GM18511 (cell line): ENCODE data around the gene RERE.

Experiments used
- ATAC-seq: cut with Tn5 transposase; IDR thresholded peaks from one replicate; pipeline ENCODE4 v1.9.1; 2021; ENCODE audit warnings: mild to moderate bottlenecking, moderate library complexity; ENCODE audit not compliant: unreplicated experiment

RERE gene

DNA sequence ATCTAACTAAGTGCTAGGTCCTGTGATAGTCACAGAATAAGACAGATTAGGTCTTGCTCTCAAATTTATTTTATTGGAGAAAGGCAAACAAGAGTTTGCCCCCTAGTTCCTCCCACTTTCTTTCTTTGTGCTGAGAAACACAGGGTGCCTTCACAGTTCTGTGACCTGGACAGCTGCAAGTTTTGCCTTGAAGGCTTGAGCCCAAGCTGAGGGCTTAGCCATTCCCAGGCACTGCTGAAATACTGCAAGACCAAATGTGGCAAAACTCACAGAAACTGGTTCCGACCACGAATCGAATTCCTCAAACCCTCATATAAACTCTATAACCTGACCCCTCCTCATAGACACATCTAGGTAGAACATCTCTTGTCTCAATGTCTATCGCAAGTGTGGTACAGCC is 227.9 kb downstream of the RERE start:
- ATAC-seq: no peak

DNA sequence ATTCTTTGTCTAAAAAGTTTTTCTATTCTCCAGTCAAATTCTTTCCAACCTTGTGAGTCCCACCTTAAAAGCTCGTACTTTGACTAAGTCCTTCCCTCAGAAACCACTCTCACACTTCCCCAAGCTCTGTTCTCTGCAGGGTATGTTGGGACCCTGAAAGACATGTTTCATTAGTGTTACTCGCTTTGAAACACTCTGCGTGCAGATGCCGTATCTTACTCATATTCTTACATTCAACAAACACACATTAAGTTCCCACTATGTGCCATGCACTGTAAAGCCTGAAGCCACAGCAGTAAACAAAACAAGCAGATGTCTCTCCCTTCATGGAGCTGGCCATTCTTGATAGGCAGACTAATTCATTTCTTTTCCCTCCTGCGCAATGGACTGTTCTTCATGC is 229.7 kb downstream of the RERE start:
- ATAC-seq: no peak

DNA sequence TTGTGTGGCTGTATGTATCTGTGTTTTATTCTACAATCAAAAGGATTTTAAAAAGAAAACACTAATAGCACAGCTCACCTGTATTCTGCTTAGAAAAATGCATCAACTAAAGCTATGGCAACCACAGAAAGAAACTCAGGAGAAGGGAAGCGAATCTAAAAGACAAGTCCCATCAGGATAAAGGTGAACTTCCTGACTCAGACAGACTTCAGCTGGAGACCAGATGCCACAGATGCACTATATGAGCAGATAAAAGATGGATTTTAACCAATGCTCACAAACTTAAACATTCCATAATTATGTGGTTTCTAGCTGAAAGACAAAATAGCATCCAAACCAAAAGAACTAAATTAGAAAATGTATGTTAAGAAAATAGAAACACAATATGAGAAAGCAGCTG is 231.0 kb downstream of the RERE start:
- no peak for ATAC-seq

DNA sequence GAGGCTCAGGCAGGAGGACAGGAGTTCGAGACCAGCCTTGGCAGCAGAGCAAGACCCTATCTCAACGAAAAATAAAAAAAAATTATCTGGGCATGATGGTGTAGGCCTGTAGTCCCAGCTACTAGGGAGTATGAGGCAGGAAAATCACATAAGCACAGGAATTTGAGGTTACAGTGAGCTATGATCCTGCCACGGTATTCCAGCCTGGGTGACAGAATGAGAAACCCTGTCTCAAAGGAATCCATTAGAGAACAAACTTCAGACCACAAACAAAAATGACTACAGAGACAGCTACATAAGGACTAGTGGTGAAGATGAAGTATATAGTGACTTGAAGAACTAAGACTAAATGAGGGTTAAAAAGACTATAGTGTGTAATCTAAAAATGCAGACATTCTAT is 233.1 kb downstream of the RERE start:
- ATAC-seq: no peak

DNA sequence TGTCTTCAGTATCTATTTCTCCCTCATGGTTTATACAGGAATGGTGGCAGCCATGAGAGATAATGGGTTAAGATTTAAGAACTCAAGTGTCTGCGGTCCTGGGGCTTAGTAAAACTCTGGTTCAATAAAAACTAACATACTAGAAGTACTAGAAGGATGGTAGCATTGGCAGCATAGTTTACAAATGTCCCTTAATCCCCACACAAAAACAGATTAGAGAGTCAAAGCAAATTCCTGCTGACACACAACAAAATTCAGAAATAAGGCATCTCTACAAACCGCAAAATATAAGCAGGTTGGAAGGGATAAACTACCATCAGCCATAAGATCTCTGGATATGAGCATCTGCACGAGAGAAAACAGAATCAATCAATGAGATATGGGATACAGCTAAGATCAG is 234.4 kb downstream of the RERE start:
- ATAC-seq: no peak

DNA sequence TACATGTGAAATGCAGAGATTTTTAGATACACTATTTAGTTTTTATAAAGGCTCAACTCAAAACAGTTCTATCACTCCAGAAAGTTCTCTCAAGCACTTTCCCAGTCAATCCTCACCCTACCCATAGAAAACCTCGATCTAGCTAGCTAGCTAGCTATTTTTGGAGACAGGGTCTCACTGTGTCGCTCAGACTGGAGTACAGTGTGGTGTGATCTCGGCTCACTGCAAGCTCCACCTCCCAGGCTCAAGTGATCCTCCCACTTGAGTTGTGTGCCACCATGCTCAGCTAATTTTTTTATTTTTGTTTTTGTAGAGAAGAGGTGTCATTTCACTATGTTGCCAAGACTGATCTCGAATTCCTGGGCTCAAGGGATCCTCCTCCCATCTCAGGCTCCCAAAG is 236.9 kb downstream of the RERE start:
- ATAC-seq: no peak

GRCh38 chr1:8578936-8579335 is 238.5 kb downstream of the RERE start:
- no peak for ATAC-seq

DNA sequence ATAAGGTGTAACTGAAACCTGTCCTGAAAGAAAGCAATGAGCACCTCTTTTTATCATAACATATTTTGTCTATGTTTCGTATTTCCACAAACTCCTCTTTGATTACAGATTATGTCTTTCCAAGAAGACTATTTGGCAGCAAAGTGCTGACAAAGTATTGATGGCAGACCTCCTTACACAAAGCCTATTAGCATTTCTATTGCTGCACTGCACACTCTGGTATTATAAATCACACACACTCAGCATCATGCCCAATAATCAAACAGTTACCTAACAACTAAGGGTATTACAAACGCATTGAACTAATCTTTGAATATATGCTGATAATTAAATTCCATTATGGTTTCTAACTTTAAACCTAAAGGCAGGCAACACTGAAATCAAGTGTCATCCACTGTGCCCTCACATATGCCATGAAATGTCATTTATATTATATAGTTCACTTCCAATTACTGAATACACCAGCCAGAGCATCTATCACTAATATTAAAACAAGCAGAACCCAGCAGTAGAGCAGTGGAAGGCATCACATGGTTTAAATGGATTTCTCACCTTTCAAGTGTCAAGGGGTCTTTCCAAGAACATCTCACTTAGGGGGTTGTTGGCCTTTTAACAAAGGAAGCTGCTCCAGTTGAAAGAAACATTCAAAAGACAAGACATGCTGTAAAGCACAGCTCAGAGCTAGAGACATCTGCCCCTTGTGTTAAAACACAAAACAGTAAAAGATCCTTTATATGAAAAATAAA is 239.1 kb downstream of the RERE start:
- no peak for ATAC-seq

DNA sequence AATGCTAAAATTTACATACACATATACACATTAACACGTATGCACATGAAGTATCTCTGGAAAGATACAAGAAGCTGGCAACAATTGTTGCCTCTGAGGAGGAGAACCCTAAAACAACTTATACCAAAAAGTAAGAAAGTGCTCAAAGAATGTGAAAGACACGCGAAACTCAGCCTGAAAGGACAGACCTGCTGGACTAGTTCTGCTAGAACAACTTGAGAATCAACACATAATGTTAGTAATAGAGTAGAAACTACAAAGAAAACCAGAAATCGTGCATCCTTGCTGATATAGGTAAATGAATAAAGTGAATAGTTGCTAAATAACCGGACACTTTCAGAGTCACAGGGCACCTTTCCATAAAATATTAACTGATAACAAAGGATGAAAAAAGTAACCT is 242.5 kb downstream of the RERE start:
- ATAC-seq: no peak

DNA sequence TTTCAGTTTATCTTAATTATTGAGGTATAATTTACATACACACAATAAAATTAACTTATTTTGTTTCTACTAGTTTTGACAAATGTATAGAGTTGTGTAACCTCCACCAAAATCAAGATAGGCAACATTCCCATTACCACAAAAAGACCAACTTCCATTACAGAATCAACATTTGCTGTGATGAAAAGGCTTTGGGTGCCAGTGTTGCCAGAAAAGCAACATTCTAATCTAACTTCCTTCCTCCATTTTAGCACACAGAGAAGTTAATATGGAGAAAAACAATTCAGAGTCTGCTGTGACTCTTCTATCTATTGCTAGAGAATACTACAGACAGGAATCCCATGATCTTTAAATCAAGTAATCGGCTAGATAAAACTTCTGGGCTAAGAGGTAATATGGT is 245.3 kb downstream of the RERE start:
- ATAC-seq: no peak

- no peak for ATAC-seq
Measured at GRCh38 chr1:8571200-8571984, 246.0 kb downstream of the RERE start.

- ATAC-seq: no peak
Measured at GRCh38 chr1:8570465-8570864, 247.0 kb downstream of the RERE start.

DNA sequence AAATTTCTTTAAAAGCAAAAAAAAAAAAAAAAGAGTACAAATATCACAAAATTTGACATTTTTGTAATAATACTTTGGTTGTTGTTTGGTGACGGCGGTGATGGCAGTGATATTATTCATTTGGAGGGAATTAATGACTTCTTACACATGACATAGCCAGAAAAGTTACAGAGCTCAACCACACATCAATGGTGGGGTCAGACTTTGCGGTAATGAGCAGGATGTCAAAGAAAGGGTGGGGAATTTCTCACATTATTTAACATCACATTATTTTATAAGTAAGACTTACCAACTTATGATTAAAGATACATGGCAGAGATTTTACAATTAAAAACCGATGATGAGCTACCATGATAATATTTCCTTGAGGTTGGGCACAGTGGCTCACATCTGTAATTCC is 248.2 kb downstream of the RERE start:
- no peak for ATAC-seq

GRCh38 chr1:8568837-8569236 is 248.6 kb downstream of the RERE start:
- no peak for ATAC-seq

- ATAC-seq: no peak
Measured at GRCh38 chr1:8567146-8567545, 250.3 kb downstream of the RERE start.

DNA sequence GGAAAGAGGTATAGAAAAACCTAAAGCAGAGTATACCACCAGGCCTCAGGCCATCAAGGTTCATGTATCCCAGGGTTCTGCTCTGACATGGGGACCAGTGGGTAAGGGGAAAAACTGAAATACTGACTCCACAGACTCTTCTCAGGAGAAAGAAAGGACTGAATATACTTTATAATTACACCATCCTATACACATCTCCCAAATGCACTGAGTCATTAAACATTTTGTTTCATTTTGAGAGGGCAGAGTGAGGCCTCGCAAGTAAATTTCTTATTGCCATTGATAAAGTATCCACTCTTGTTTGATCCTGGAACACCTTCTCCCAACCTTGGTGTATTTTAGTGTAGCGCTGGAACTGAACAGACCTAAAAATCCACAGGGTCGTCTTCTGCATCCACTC is 251.6 kb downstream of the RERE start:
- no peak for ATAC-seq

DNA sequence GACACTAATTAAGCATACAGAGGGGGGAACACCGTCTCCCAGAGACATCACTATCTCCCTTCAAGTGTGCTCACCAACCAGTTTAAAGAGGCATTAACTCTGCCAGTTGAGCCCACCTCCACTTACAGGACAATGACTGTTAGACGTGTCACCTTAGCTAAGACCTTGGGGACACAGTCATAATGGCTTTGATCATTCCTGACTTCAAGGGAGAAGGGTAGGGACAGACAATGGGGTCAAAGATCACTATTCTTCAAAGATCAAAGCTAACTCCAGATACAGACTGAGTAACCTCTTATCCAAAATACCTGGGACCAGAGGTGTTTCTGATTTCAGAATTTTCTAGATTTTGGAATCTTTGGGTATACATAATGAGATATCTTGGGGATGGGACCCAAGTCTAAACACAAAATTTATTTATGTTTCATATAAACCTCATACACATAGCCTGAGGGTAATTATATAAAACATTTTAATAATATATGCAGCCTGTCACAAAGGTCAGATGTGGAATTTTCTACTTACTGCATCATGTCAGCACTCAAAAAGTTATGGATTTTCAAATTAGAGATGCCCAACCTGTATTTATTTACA is 253.4 kb downstream of the RERE start:
- ATAC-seq: no peak

- ATAC-seq: no peak
Measured at GRCh38 chr1:8562881-8563865, 254.3 kb downstream of the RERE start.

DNA sequence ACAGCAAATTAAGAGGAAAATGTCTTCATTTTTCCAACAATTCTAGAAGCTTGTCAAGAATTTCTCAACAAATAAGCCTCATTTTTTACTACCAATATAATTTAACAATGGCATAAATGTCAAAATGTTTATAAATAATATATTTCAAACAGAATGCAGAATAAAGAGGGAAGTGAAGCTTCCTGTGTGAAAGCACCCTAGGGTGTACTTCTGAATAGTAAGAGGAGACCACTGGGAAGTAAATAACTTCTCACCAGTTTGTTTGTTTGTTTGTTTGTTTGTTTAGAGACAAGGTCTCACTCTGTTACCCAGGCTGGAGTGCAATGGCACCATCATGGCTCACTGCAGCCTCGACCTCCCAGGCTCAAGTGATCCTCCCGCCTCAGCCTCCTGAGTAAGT is 255.2 kb downstream of the RERE start:
- ATAC-seq: no peak

DNA sequence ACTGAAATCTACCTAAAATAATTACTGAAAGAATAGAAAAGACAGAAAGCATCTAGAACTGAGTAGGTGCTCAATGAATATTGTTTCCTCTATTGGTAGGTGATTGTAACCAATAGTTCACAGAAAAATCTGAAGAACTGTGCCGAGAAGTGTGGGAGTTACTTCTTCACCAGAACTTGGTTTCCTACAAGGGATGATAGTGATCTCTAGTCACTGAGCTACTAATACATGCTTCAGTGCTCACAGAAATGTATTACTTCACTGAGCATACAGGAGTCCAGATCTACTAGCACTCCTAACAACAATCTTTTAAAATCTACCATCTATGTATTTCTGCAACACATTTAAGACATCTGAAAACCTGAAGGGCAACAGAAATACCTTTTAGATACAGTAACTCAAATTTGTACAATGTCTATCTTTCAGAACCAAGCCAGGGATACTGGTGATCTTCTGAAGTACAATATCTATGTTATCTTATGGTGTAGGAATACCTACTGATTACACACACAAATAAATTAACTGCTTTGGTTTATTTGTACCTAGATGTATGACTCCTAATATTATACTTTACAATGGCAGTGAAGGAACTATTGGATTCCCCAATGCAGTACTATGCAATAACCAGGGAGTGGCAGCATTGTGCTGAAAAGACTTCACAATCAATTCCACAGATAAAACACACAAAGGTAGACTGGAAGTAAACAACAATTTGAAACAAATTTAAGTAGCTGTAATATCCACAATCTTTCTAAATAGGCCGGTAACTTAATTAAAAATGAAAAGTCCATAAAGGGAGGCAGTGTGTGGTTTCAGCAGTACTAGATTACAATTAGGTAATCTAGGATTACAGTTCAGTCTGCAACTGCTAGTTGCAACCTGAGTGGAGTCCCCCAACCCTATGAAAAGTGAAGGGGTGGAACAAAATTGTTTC is 256.6 kb downstream of the RERE start:
- ATAC-seq: peak; percentile 56
